Activated CD4-positive, CD25-positive, alpha-beta regulatory T cell (primary cell): ENCODE measurements around the gene SEMA7A.

Experiments
- DNase-seq, 4 experiments: peaks; one replicate each; lab custom pipeline; 2025; lab: John Stamatoyannopoulos, UW

The SEMA7A gene

GRCh38 chr15:74415966-74416916 lies 17.5 kb downstream of the SEMA7A start:
- no peak for DNase-seq

- no peak for DNase-seq
Observed at GRCh38 chr15:74414603-74415338, 19.0 kb downstream of the SEMA7A start.

GRCh38 chr15:74414081-74414580 lies 19.6 kb downstream of the SEMA7A start:
- DNase-seq, result no peak

- no peak for DNase-seq
Observed at GRCh38 chr15:74413350-74414080, 20.2 kb downstream of the SEMA7A start.

GRCh38 chr15:74412159-74412558 lies 21.6 kb downstream of the SEMA7A start:
- DNase-seq, result no peak

- DNase-seq, result no peak
Observed at GRCh38 chr15:74411686-74412085, 22.1 kb downstream of the SEMA7A start.

- no peak for DNase-seq
Observed at GRCh38 chr15:74410502-74410901, 23.3 kb downstream of the SEMA7A start.

GRCh38 chr15:74409225-74409624 lies 24.5 kb downstream of the SEMA7A start:
- no peak for DNase-seq

- DNase-seq, result no peak
Observed at GRCh38 chr15:74408815-74409214, 24.9 kb downstream of the SEMA7A start.

GRCh38 chr15:74408385-74408784 lies 25.4 kb downstream of the SEMA7A start:
- DNase-seq, result no peak

GRCh38 chr15:74406992-74407705 lies 26.6 kb downstream of the SEMA7A start:
- DNase-seq, result no peak

- DNase-seq, result no peak
Observed at GRCh38 chr15:74406517-74406916, 27.2 kb downstream of the SEMA7A start.

- DNase-seq, result no peak
Observed at GRCh38 chr15:74405823-74406222, 27.9 kb downstream of the SEMA7A start.

- no peak for DNase-seq
Observed at GRCh38 chr15:74403991-74404563, 29.7 kb downstream of the SEMA7A start.

GRCh38 chr15:74403588-74403919 lies 30.2 kb downstream of the SEMA7A start:
- no peak for DNase-seq

- peak; percentile 25 to 64 (median 42) for DNase-seq
Observed at GRCh38 chr15:74402873-74403587, 30.7 kb downstream of the SEMA7A start.

GRCh38 chr15:74402337-74402841 lies 31.4 kb downstream of the SEMA7A start:
- DNase-seq, result no peak

- DNase-seq, result peak in 1 of 4 experiments; percentile 13
Observed at GRCh38 chr15:74400915-74401757, 32.6 kb downstream of the SEMA7A start.

GRCh38 chr15:74400313-74400860 lies 33.4 kb downstream of the SEMA7A start:
- no peak for DNase-seq
